Bronchial epithelial cell (primary cell): Measurements from ENCODE around the gene SLC16A1. TPM values are rescaled to one million over a fixed set of nuclear protein-coding genes. Genes with fewer than 3 reads are reported as not detected.
"Not testable (repeated sequence)": the region's sequence is repeated elsewhere in the genome, so short reads cannot be mapped to it uniquely, and the experiment has no call there.

Source experiments
- DNase-seq: peaks from one replicate; pipeline ENCODE4 v3.0.0-alpha.2; 2010; ENCODE audit warnings: low read depth
- FAIRE-seq: peaks from 2 replicates; lab custom pipeline; 2011; peaks lifted over from hg19 to GRCh38; lab: Jason Lieb, UNC
- H3K27me3 ChIP-seq: 2 replicates; pipeline ENCODE4 v1.5.1; 2011; ENCODE audit warnings: low read length; ENCODE audit not compliant: control insufficient read depth, insufficient read depth
- H3K36me3 ChIP-seq: 2 replicates; pipeline ENCODE4 v1.5.1; 2011; ENCODE audit warnings: low read length; ENCODE audit not compliant: control insufficient read depth, insufficient read depth
- H3K4me3 ChIP-seq: 2 replicates; pipeline ENCODE4 v1.5.1; 2011; ENCODE audit warnings: mild to moderate bottlenecking, low read depth, low read length, control low read depth
- CTCF ChIP-seq: IDR thresholded peaks from 2 replicates; pipeline ENCODE4 v1.5.1; 2011; ENCODE audit warnings: mild to moderate bottlenecking, moderate library complexity, low read length, control low read depth, inconsistent platforms; ENCODE audit not compliant: insufficient read depth, severe bottlenecking
- total RNA-seq: library from RNA; depleted of rRNA; stranded (reverse); fragments of >200 nt; gene quantifications from 2 replicates; pipeline ENCODE4 v1.2.1, GENCODE V29; 2014

The SLC16A1 gene
- total RNA-seq, 1 donor from 2014 or later, result 213 TPM

DNA sequence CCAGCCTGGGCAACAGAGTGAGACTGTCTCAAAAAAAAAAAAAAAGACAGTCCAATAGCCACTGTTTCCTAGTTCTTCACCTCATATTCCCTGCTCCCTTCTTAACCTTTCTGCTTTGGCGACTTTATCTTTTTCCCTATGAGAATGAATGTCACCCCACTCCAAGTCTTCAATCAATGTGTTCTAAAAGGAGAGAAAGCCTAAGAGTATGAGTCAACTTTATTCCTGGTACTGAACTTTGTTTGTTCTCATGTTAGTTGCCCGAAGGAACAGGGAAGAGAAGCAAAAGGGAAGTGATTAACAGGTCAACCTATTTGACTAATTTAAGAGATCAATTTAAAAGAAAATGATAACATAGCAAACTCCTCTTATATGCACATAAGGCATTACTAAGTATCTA, 39.9 kb upstream of the SLC16A1 start:
- DNase-seq, result peak; percentile 85

DNA sequence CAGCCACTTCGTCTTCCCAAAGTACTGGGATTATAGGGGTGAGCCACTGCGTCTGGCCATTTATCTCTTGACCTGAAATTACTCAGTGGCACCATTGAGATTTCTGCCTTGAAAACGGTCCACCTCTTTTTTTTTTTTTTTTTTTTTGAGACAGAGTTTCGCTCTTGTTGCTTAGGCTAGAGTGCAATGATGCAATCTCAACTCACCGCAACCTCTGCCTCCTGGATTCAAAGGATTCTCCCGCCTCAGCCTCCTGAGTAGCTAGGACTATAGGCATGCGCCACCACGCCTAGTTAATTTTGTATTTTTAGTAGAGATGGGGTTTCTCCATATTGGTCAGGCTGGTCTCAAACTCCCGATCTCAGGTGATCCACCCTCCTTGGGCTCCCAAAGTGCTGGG, 39.0 kb upstream of the SLC16A1 start:
- not testable (repeated sequence) for H3K36me3 ChIP-seq, H3K4me3 ChIP-seq, FAIRE-seq, DNase-seq, H3K27me3 ChIP-seq

More for the DNA sequence above, 39.9 kb upstream of the SLC16A1 start:
- Histone ChIP-seq H3K4me3 (no peak overlapping the region), H3K27me3 (no peaks in the 10 kb centered on the region), H3K36me3 (no peaks in the 10 kb centered on the region)
- FAIRE-seq, result no peak
- no peak for TF ChIP-seq CTCF

DNA sequence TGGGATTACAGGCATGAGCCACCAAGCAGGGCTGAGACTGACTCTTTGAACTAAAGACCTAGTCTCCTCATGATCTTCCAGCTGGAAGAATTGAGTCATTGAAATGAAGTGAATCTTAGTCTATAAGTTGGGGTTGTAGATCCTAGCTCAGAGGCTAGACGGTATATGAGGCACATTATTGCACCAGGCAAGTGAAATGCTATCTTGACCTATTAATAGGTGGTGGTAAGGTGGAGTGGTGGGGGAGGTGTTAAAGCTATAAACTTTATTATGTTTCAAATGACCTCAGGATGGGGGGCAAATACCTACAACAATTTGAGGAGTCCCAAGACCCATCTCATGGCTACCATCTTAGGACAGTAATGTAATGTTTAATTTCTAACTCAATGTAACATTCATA, 36.8 kb upstream of the SLC16A1 start:
- H3K4me3 ChIP-seq, result no peak overlapping the region
- H3K36me3 ChIP-seq, result no peaks in the 10 kb centered on the region
- H3K27me3 ChIP-seq, result no peaks in the 10 kb centered on the region
- FAIRE-seq, result no peak
- DNase-seq, result no peak
- no peak for TF ChIP-seq CTCF

DNA sequence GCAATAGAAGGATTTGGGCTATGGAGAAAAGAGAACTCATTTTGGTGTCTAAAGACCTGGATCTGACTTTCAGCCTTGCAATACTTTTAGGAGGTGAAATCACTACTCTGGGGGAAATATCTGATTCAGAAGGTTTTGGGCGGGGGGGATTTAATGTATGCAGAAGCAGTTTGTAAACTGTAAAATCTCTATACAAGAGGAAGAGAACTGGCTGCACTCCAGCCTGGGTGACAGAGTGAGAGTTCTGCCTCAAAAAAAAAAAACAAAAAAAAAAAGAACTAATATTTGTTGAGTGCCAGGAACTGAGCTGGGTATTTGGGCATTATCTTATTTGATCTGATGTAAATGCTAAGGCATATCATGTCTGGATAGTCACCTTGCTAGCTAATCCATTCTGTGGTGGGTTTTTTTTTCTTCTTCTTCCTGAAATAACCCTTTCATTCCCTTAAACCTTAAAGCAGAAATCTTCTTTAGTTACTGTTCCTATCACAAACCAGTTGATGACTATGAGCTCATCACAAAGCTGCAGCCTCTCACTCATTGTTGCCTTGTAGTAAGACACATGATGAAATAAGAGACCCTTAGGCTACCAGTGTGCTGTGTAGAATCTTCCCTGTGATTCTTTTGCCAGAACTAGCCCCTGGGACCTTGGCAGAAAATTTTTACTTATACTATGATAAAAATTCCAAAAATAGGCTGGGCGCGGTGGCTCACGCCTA, 35.6 kb upstream of the SLC16A1 start:
- TF ChIP-seq CTCF, result no peak
- DNase-seq, result peak; percentile 74
- no peaks in the 10 kb centered on the region for H3K27me3 ChIP-seq

GRCh38 chr1:112990271-112990670, 34.3 kb upstream of the SLC16A1 start:
- Histone ChIP-seq H3K36me3 (no peaks in the 10 kb centered on the region), H3K4me3 (no peak overlapping the region), H3K27me3 (no peaks in the 10 kb centered on the region)
- DNase-seq (peak; percentile 93), FAIRE-seq (no peak)
- no peak for TF ChIP-seq CTCF

More for the DNA sequence above, 35.6 kb upstream of the SLC16A1 start:
- no peak overlapping the region for H3K4me3 ChIP-seq
- H3K36me3 ChIP-seq, result no peaks in the 10 kb centered on the region
- no peak for FAIRE-seq

DNA sequence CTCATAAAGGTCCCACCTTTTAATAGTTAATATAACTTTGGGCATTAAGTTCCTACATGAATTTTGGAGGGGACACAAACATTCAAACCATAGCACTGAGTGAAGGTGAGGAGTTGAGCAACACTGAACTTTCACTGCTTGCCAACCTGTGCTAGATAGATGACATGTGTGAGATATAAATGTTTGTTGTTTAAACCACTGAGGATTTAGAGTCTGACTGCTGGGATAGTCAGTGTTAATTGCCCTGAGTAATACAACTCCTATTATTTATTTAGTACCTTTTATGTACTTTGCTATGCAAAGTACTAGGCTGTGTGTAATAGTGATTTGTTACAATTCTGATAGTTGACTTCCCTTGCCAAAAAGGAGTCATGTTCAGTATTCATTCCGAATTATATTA, 32.4 kb upstream of the SLC16A1 start:
- TF ChIP-seq CTCF, result no peak
- no peaks in the 10 kb centered on the region for H3K36me3 ChIP-seq
- H3K27me3 ChIP-seq, result no peaks in the 10 kb centered on the region
- FAIRE-seq (no peak), DNase-seq (peak; percentile 78)
- H3K4me3 ChIP-seq, result no peak overlapping the region
